IPS-18c (cell line): ENCODE data around the gene LNX1.
"Not testable (repeated sequence)": the region's sequence is repeated elsewhere in the genome, so short reads cannot be mapped to it uniquely, and the experiment has no call there.

Experiments used
- H3K4me3 ChIP-seq: 2 replicates; pipeline ENCODE4 v1.7.0; 2013; ENCODE audit warnings: low read depth, mild to moderate bottlenecking, low read length, moderate library complexity; ENCODE audit not compliant: insufficient read depth
- H3K9me3 ChIP-seq: one replicate; pipeline ENCODE4 v1.6.1; 2013; ENCODE audit warnings: mild to moderate bottlenecking, low read length, moderate library complexity; ENCODE audit not compliant: control insufficient read depth, insufficient read depth

The LNX1 gene

DNA sequence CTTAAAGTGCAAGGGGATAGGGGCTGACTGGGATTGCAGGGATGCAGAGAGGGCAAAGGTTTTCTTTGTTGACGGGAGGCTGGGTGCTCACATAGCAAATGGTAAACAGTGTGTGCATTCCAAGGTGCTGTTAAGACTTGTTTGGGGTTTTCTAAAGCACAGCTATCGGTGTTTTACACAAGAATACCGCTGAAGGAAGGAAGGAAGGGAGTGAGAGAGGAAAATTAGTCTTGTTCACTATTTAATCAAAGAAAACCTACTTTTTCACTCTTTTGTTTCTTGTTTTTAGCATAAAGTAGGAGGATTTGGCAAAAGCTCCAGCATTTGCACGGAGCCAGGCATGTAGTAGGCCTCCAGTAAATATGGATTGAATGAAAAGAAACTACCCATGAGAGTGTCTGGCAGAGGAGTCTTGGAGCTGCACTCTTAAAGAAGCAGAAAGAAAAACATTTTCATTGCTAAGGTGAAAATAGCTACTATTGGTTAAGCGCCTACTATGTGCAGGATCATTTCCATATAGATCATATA is 114.2 kb downstream of the LNX1 start:
- H3K9me3 ChIP-seq: no peaks in the 10 kb centered on the region
- no peak overlapping the region for H3K4me3 ChIP-seq

- Histone ChIP-seq H3K4me3 (no peak overlapping the region; the same call in 1 of the 2 replicates), H3K9me3 (no peaks in the 10 kb centered on the region)
These were observed 114.9 kb downstream of the LNX1 start for GRCh38 chr4:53476232-53477037.

GRCh38 chr4:53466576-53466975 is 124.7 kb downstream of the LNX1 start:
- not testable (repeated sequence) for H3K4me3 ChIP-seq, H3K9me3 ChIP-seq

GRCh38 chr4:53465891-53466290 is 125.4 kb downstream of the LNX1 start:
- H3K4me3 ChIP-seq: no peak overlapping the region
- peaks cover 6% of the 10 kb centered on the region for H3K9me3 ChIP-seq

DNA sequence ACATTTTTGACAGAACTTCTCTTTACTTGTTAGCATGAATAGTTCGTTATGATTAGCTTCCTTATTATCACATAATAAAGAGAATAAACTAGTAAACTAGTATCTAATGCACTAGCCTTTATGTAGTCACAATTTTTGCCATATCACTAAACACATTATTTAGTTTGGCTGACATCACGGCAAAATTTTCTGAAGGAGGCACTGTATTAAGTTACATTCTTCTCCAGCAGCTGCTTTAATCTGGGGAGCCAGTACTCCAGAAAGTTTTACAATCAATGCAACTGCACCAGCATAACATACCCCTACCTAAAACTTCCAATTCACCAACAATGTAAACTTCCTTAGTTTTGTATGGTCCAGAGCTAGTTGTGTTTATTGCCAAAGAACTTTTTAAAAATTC is 126.0 kb downstream of the LNX1 start:
- H3K4me3 ChIP-seq: no peak overlapping the region
- H3K9me3 ChIP-seq: peaks cover 6% of the 10 kb centered on the region

GRCh38 chr4:53463340-53463739 is 127.9 kb downstream of the LNX1 start:
- Histone ChIP-seq H3K9me3 (peaks cover 6% of the 10 kb centered on the region), H3K4me3 (no peak overlapping the region)

DNA sequence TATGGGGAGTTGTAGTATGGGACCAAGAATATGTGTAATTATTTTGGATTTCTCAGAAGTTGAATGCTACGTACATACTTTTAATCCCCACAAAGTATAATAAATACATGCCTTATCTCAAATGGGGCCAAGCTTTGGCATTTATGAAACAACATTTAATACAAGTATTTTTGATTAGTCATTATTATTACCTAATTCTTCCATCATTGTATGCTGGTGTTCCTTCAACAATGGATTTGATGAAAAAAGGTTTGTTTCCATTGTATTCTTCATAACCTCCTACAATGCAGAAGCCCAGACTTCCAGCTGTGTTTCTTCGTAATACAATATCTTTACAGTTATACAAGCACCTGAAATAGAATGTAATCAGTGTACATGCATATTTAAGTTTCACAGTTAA is 130.0 kb downstream of the LNX1 start:
- H3K9me3 ChIP-seq: no peaks in the 10 kb centered on the region

DNA sequence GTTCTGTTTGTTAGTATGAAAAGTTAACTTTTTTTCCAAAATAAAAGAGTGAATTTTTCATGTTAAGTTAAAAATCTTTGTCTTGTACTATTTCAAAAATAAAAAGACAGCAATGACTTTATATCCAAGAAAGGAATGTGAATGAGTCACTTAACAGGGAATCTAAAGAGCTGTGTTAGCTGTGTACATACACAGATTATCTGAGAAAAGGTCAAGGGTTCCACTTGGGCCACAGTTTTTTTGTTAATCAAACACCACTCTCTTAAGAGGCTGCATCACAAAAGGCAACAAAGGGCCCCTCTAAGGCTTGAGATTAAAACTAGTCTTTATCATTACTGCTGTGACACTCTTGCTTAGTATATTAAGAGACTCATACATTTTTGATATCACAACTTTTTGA is 131.7 kb downstream of the LNX1 start:
- H3K9me3 ChIP-seq: no peaks in the 10 kb centered on the region

More for the DNA sequence above, 130.0 kb downstream of the LNX1 start:
- H3K4me3 ChIP-seq: no peak overlapping the region

GRCh38 chr4:53456178-53456577 is 135.1 kb downstream of the LNX1 start:
- H3K4me3 ChIP-seq: no peak overlapping the region
- H3K9me3 ChIP-seq: no peaks in the 10 kb centered on the region

More for the DNA sequence above, 131.7 kb downstream of the LNX1 start:
- H3K4me3 ChIP-seq: no peak overlapping the region

DNA sequence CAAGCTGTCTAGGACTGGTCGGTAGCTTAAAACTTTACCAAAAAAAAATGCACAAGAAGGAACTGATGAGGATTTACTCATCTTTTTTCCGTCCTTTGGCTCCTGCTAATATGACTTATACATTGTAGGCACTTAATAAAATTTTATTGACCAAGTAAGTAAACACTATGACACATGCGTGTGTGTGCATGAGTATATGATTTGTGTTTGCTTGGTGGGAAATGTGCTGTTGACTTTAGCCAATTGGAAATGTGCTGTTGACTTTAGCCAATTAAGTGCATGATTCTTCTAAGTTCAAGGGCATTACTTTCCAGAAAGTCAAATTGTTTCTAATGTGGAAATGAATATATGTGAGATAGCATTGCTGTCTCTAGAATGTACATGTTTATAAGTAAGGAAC is 135.5 kb downstream of the LNX1 start:
- Histone ChIP-seq H3K4me3 (no peak overlapping the region), H3K9me3 (no peaks in the 10 kb centered on the region)

- no peak overlapping the region for H3K4me3 ChIP-seq
- H3K9me3 ChIP-seq: no peaks in the 10 kb centered on the region
These were observed 137.9 kb downstream of the LNX1 start for GRCh38 chr4:53453385-53453784.

- Histone ChIP-seq H3K9me3 (no peaks in the 10 kb centered on the region), H3K4me3 (no peak overlapping the region)
These were observed 140.5 kb downstream of the LNX1 start for GRCh38 chr4:53450773-53451172.

DNA sequence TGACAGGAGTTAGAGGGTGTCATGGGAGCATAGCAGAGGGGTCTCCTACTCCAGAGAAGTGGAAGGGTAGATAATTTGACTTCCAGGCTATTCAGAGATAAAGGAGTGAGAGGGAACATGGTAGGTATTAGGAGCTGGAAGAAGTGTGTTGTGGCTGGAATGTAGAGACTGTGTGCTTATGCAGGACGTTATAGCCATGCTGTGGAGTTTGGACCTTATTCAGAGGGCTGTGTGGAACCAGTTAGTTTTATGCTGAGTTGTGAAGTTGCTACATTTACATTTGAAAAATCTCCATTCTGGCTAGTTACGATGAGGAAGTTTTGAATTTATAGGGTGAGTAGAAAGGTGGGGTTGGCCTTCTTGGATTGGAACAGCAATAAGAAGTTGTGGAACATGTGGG is 146.3 kb downstream of the LNX1 start:
- Histone ChIP-seq H3K4me3 (no peak overlapping the region), H3K9me3 (no peaks in the 10 kb centered on the region)

- no peaks in the 10 kb centered on the region for H3K9me3 ChIP-seq
- H3K4me3 ChIP-seq: no peak overlapping the region
These were observed 149.7 kb downstream of the LNX1 start for GRCh38 chr4:53441564-53441963.

GRCh38 chr4:53436251-53436650 is 155.0 kb downstream of the LNX1 start:
- Histone ChIP-seq H3K9me3 (no peaks in the 10 kb centered on the region), H3K4me3 (no peak overlapping the region)

- no peaks in the 10 kb centered on the region for H3K9me3 ChIP-seq
These were observed 158.5 kb downstream of the LNX1 start for GRCh38 chr4:53432528-53433424.

GRCh38 chr4:53431052-53431451 is 160.2 kb downstream of the LNX1 start:
- H3K9me3 ChIP-seq: no peaks in the 10 kb centered on the region
- H3K4me3 ChIP-seq: no peak overlapping the region

More at GRCh38 chr4:53432528-53433424, 158.5 kb downstream of the LNX1 start:
- no peak overlapping the region for H3K4me3 ChIP-seq

GRCh38 chr4:53427366-53427765 is 163.9 kb downstream of the LNX1 start:
- Histone ChIP-seq H3K9me3 (no peaks in the 10 kb centered on the region), H3K4me3 (no peak overlapping the region)
